Measurements from ENCODE around the gene SERPINB4. TPM values are rescaled to one million over a fixed set of nuclear protein-coding genes. Genes with fewer than 3 reads are reported as not detected.

Gene SERPINB4
- total and polyA plus RNA-seq, 2 donors from 2014 or later = not detected

DNA sequence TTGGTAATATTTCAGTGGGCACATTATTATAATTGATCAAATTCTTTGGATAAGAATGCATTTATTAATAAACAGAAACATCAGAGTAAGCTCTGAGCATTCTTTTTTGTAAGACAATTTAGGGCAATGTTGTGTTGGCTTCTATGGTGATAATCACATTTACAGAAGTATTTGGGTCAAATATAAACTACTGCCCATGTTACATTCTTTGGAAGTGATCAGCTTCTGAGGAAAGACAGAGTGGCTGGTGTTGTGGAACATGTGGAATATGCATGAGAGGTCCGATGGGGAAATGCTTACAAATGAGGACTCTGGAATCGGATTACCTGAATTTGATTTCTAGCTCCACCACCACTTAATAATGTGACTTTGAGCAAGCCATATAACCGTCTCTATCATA is 37.5 kb downstream of the SERPINB4 start:
- intact Hi-C loops (cut with DNase I) = no loop called here
- TF ChIP-seq, protein P1, sequence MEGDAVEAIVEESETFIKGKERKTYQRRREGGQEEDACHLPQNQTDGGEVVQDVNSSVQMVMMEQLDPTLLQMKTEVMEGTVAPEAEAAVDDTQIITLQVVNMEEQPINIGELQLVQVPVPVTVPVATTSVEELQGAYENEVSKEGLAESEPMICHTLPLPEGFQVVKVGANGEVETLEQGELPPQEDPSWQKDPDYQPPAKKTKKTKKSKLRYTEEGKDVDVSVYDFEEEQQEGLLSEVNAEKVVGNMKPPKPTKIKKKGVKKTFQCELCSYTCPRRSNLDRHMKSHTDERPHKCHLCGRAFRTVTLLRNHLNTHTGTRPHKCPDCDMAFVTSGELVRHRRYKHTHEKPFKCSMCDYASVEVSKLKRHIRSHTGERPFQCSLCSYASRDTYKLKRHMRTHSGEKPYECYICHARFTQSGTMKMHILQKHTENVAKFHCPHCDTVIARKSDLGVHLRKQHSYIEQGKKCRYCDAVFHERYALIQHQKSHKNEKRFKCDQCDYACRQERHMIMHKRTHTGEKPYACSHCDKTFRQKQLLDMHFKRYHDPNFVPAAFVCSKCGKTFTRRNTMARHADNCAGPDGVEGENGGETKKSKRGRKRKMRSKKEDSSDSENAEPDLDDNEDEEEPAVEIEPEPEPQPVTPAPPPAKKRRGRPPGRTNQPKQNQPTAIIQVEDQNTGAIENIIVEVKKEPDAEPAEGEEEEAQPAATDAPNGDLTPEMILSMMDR (IDR thresholded peaks at IDR 0.05; ENCODE audit: borderline replicate concordance, extremely low read depth, insufficient read depth) = no peak

DNA sequence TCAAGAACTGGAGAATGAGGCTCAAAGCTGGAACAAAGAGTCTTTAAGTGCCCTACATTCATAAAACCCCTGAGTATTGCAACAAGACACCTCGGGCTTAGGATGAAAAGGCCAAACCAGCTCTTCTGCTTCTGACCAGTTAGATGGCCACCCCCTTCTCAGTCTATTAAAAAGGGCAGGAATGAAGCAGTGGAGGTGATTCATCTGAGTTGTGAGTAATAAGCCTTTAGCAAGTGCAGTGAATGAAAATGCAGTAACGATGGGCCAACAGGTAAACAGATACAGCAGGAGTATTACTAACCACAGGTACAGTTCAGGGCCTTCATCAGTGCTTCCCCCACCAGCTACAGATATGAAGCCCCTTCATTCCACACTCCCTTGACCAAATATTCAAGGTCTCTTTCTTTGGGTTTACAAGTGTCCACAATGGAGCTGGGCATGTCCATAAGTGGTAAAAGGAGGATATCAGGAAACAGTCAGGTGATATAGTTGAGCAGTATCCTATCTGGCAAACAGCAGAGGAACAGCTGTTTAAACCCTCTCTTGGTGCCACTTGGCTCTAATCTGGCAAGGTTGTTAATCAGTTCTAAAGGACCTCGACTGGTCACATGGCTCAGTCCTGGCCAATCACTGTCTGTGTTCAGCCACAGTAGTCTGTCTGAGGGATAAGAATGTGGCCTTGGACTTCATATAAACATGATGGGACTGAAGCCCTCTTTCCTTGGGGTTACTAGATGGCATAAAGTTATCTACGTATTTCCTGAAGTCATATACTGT is 39.1 kb downstream of the SERPINB4 start:
- TF ChIP-seq, protein P1 (IDR thresholded peaks at IDR 0.05; ENCODE audit: borderline replicate concordance, extremely low read depth, insufficient read depth) = no peak
- H3K36me3 ChIP-seq (ENCODE audit: control insufficient read depth in 2 of 3, insufficient read depth in 3 of 3, low read length in 3 of 3) = no peaks in the 10 kb centered on the region
- intact Hi-C loops (cut with DNase I) = no loop called here
- H3K4me3 ChIP-seq (ENCODE audit: low read length in 3 of 3) = no peak overlapping the region
- no peaks in the 10 kb centered on the region for H3K4me1 ChIP-seq (ENCODE audit: control insufficient read depth in 2 of 3, insufficient read depth in 2 of 3, low read depth in 1 of 3, low read length in 3 of 3)
- no peak overlapping the region for H3K27ac ChIP-seq (ENCODE audit: low read depth in 2 of 2, low read length in 2 of 2)
- H3K9ac ChIP-seq (ENCODE audit: low read length in 3 of 3) = no peak overlapping the region
- H3K27me3 ChIP-seq (ENCODE audit: control insufficient read depth, insufficient read depth, low read length) = no peaks in the 10 kb centered on the region
- no peaks in the 10 kb centered on the region for H3K9me3 ChIP-seq (ENCODE audit: control insufficient read depth in 2 of 3, insufficient read depth in 1 of 3, low read length in 3 of 3)
- no peak for DNase-seq
- no peak for FAIRE-seq

More for the DNA sequence above, 37.5 kb downstream of the SERPINB4 start:
- Histone ChIP-seq H3K27ac (ENCODE audit: low read depth in 2 of 2, low read length in 2 of 2) (no peak overlapping the region), H3K4me3 (ENCODE audit: low read length in 3 of 3) (no peak overlapping the region), H3K4me1 (ENCODE audit: control insufficient read depth in 2 of 3, insufficient read depth in 2 of 3, low read depth in 1 of 3, low read length in 3 of 3) (no peaks in the 10 kb centered on the region), H3K36me3 (ENCODE audit: control insufficient read depth in 2 of 3, insufficient read depth in 3 of 3, low read length in 3 of 3) (no peaks in the 10 kb centered on the region), H3K9ac (ENCODE audit: low read length in 3 of 3) (no peak overlapping the region), H3K27me3 (ENCODE audit: control insufficient read depth, insufficient read depth, low read length) (no peaks in the 10 kb centered on the region), H3K9me3 (ENCODE audit: control insufficient read depth in 2 of 3, insufficient read depth in 1 of 3, low read length in 3 of 3) (no peaks in the 10 kb centered on the region)
- no peak for FAIRE-seq
- no peak for DNase-seq

DNA sequence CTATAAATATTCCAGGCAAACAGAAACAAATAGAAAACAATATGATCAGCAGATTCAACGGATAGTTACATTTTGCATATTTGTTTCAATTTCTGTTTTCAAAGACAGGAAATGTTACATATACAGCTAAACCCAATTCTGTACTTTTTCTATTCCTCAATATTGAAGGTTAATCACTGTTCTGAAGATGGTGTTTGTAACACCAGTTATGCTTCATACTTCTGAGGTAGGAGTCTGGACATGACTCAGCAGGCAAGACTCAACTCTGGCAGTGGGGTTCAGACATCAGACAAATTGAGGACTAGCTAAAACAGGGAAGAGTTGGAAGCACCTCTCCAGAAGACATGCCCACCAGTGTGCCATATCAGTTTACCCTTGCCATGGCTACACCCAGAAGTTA is 40.3 kb downstream of the SERPINB4 start:
- no peak overlapping the region for H3K27ac ChIP-seq (ENCODE audit: low read depth in 2 of 2, low read length in 2 of 2)
- intact Hi-C loops (cut with DNase I) = no loop called here
- no peak for FAIRE-seq

More for the DNA sequence above, 40.3 kb downstream of the SERPINB4 start:
- H3K4me1 ChIP-seq (ENCODE audit: control insufficient read depth in 2 of 3, insufficient read depth in 2 of 3, low read depth in 1 of 3, low read length in 3 of 3) = no peaks in the 10 kb centered on the region
- H3K9ac ChIP-seq (ENCODE audit: low read length in 3 of 3) = no peak overlapping the region
- no peaks in the 10 kb centered on the region for H3K36me3 ChIP-seq (ENCODE audit: control insufficient read depth in 2 of 3, insufficient read depth in 3 of 3, low read length in 3 of 3)
- no peaks in the 10 kb centered on the region for H3K9me3 ChIP-seq (ENCODE audit: control insufficient read depth in 2 of 3, insufficient read depth in 1 of 3, low read length in 3 of 3)
- TF ChIP-seq, protein P1 (IDR thresholded peaks at IDR 0.05; ENCODE audit: borderline replicate concordance, extremely low read depth, insufficient read depth) = no peak
- no peaks in the 10 kb centered on the region for H3K27me3 ChIP-seq (ENCODE audit: control insufficient read depth, insufficient read depth, low read length)
- H3K4me3 ChIP-seq (ENCODE audit: low read length in 3 of 3) = no peak overlapping the region
- DNase-seq = no peak
